ENCODE data around the gene FGR.

DNA sequence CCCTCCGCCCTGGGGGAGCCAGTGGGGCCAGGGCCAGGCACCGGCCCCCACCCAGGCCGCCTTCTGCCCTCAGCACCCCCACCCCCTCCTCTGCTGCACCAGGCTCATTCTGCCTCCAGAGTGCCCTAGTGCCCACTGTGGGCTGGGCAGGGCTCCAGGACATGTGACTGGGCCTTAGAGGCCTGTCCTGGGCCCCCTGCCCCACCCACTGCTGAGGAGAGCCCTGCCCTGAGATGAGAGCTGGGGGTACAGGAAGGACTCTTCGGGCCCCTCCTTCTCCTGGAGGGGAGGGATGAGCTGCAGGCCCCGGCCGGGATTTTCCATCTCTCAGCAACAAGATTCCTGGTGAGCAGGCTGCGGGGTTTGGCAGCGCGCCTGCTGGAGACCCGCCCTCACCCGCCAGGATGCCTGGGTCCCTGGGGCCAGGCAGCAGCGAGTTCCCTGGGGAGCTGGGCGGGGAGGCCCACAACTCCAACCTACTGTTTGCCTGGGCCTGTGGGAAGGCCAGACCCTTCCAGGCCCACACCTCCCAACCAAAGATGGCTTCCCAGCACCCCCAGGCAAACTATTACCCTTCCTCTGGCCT, 45.1 kb downstream of the FGR start:
- TF ChIP-seq CTCF (IDR thresholded peaks at IDR 0.05): no peak
- no peak for TF ChIP-seq EZH2 (IDR thresholded peaks at IDR 0.05; ENCODE audit: borderline replicate concordance, insufficient read depth, low read depth, low read length, poor library complexity, severe bottlenecking)
